HG02588 (cell line): ENCODE results near the gene LMBR1.
"Not testable (repeated sequence)": the region's sequence is repeated elsewhere in the genome, so short reads cannot be mapped to it uniquely, and the experiment has no call there.

Experiments
- ATAC-seq: cut with Tn5 transposase; IDR thresholded peaks from one replicate; pipeline ENCODE4 v1.9.1; 2021; ENCODE audit warnings: mild to moderate bottlenecking, moderate library complexity; ENCODE audit not compliant: unreplicated experiment

The LMBR1 gene

GRCh38 chr7:156892821-156893706 is at the start of gene LMBR1:
Gene LMBR1, minus strand, starts transcription at chr7:156893183. Its CDS starts 190 bp downstream, at chr7:156892993.
- peak; percentile 79 for ATAC-seq

- ATAC-seq, result no peak
These were observed 49.7 kb upstream of the LMBR1 start for GRCh38 chr7:156942708-156943090.

- no peak for ATAC-seq
These were observed 48.6 kb upstream of the LMBR1 start for GRCh38 chr7:156941393-156942182.

- ATAC-seq, result no peak
These were observed 47.6 kb upstream of the LMBR1 start for GRCh38 chr7:156940421-156941122.

- not testable (repeated sequence) for ATAC-seq
These were observed 43.8 kb upstream of the LMBR1 start for GRCh38 chr7:156936766-156937165.

- ATAC-seq, result no peak
These were observed 42.3 kb upstream of the LMBR1 start for GRCh38 chr7:156935250-156935649.

- ATAC-seq, result no peak
These were observed 39.0 kb upstream of the LMBR1 start for GRCh38 chr7:156932006-156932405.

GRCh38 chr7:156929789-156930539 is 37.0 kb upstream of the LMBR1 start:
- no peak for ATAC-seq

- ATAC-seq, result no peak
These were observed 35.4 kb upstream of the LMBR1 start for GRCh38 chr7:156928406-156928747.

GRCh38 chr7:156927571-156928405 is 34.8 kb upstream of the LMBR1 start:
- no peak for ATAC-seq

GRCh38 chr7:156925821-156926220 is 32.8 kb upstream of the LMBR1 start:
- not testable (repeated sequence) for ATAC-seq

GRCh38 chr7:156922304-156922703 is 29.3 kb upstream of the LMBR1 start:
- ATAC-seq, result not testable (repeated sequence)

GRCh38 chr7:156920487-156921373 is 27.7 kb upstream of the LMBR1 start:
- ATAC-seq, result not testable (repeated sequence)

- ATAC-seq, result no peak
These were observed 27.1 kb upstream of the LMBR1 start for GRCh38 chr7:156920076-156920475.

- peak; percentile 33 for ATAC-seq
These were observed 26.2 kb upstream of the LMBR1 start for GRCh38 chr7:156919132-156919713.

- peak; percentile 50 for ATAC-seq
These were observed 25.7 kb upstream of the LMBR1 start for GRCh38 chr7:156918635-156919034.

- not testable (repeated sequence) for ATAC-seq
These were observed 16.7 kb upstream of the LMBR1 start for GRCh38 chr7:156909574-156910252.

- no peak for ATAC-seq
These were observed 14.7 kb upstream of the LMBR1 start for GRCh38 chr7:156907656-156908055.
